H9 (cell line): Measurements from ENCODE around the gene NOS1AP. TPM values are rescaled to one million over a fixed set of nuclear protein-coding genes. Genes with fewer than 3 reads are reported as not detected.

Source experiments
- DNase-seq: peaks from one replicate; pipeline ENCODE4 v3.0.0-alpha.2; 2017
- H2AFZ ChIP-seq: one replicate; pipeline ENCODE4 v1.6.1; 2013; ENCODE audit warnings: mild to moderate bottlenecking, low read length, control low read depth, moderate library complexity
- H2AK5ac ChIP-seq: 2 replicates; pipeline ENCODE4 v1.6.1; 2013; ENCODE audit warnings: low read length, control low read depth, mixed read lengths; ENCODE audit not compliant: insufficient read length
- H2BK120ac ChIP-seq: one replicate; pipeline ENCODE4 v1.6.1; 2013; ENCODE audit warnings: low read depth, mild to moderate bottlenecking, low read length, control low read depth, inconsistent platforms; ENCODE audit not compliant: poor library complexity, severe bottlenecking
- H2BK12ac ChIP-seq: 2 replicates; pipeline ENCODE4 v1.6.1; 2013; ENCODE audit warnings: low read length, control low read depth, mixed read lengths, low read depth; ENCODE audit not compliant: insufficient read length
- H2BK15ac ChIP-seq: 2 replicates; pipeline ENCODE4 v1.6.1; 2013; ENCODE audit warnings: low read depth, low read length, control low read depth
- H2BK20ac ChIP-seq: one replicate; pipeline ENCODE4 v1.6.1; 2013; ENCODE audit warnings: low read depth, mild to moderate bottlenecking, low read length, control low read depth, inconsistent platforms; ENCODE audit not compliant: poor library complexity, severe bottlenecking
- H2BK5ac ChIP-seq: 2 replicates; pipeline ENCODE4 v1.6.1; 2013; ENCODE audit warnings: low read length, control low read depth, mixed read lengths; ENCODE audit not compliant: insufficient read length
- H3K14ac ChIP-seq: 2 replicates; pipeline ENCODE4 v1.6.1; 2013; ENCODE audit warnings: low read length, control low read depth; ENCODE audit not compliant: insufficient read depth
- H3K18ac ChIP-seq: 2 replicates; pipeline ENCODE4 v1.6.1; 2013; ENCODE audit warnings: low read depth, mild to moderate bottlenecking, mixed read lengths, low read length, control low read depth; ENCODE audit not compliant: insufficient read length
- H3K23ac ChIP-seq: 2 replicates; pipeline ENCODE4 v1.6.1; 2013; ENCODE audit warnings: low read length, control low read depth, mixed read lengths, low read depth; ENCODE audit not compliant: insufficient read length
- H3K23me2 ChIP-seq: 2 replicates; pipeline ENCODE4 v1.6.1; 2013; ENCODE audit warnings: low read depth, mild to moderate bottlenecking, mixed read lengths, low read length, control low read depth; ENCODE audit not compliant: insufficient read length, poor library complexity, severe bottlenecking
- H3K27ac ChIP-seq: 2 replicates; pipeline ENCODE4 v1.5.1; 2013; ENCODE audit warnings: low read length, control low read depth, mixed read lengths, low read depth; ENCODE audit not compliant: insufficient read length
- H3K27me3 ChIP-seq: 2 replicates; pipeline ENCODE4 v1.6.1; 2013; ENCODE audit warnings: low read length, control low read depth, inconsistent platforms; ENCODE audit not compliant: insufficient read depth
- H3K4ac ChIP-seq: 2 replicates; pipeline ENCODE4 v1.6.1; 2013; ENCODE audit warnings: low read depth, mild to moderate bottlenecking, control low read depth, inconsistent platforms, low read length, moderate library complexity
- H3K4me1 ChIP-seq: 2 replicates; pipeline ENCODE4 v1.6.1; 2013; ENCODE audit warnings: low read length, control low read depth, inconsistent platforms; ENCODE audit not compliant: insufficient read depth
- H3K4me2 ChIP-seq: 2 replicates; pipeline ENCODE4 v1.6.1; 2013; ENCODE audit warnings: low read length, control low read depth, mixed read lengths; ENCODE audit not compliant: insufficient read length, insufficient read depth
- H3K56ac ChIP-seq: 2 replicates; pipeline ENCODE4 v1.6.1; 2013; ENCODE audit warnings: low read depth, mild to moderate bottlenecking, mixed read lengths, low read length, control low read depth; ENCODE audit not compliant: insufficient read length
- H3K79me1 ChIP-seq: 2 replicates; pipeline ENCODE4 v1.6.1; 2013; ENCODE audit warnings: low read depth, mild to moderate bottlenecking, moderate library complexity, low read length, control low read depth, inconsistent platforms; ENCODE audit not compliant: insufficient read depth, poor library complexity, severe bottlenecking
- H3K79me2 ChIP-seq: 2 replicates; pipeline ENCODE4 v1.6.1; 2013; ENCODE audit warnings: low read length, control low read depth, inconsistent platforms; ENCODE audit not compliant: insufficient read depth
- H3K9ac ChIP-seq: 2 replicates; pipeline ENCODE4 v1.6.1; 2013; ENCODE audit warnings: low read length, control low read depth, mixed read lengths; ENCODE audit not compliant: insufficient read length; ENCODE audit errors: extremely low read depth
- H3K9me3 ChIP-seq: one replicate; pipeline ENCODE4 v1.6.1; 2013; ENCODE audit warnings: low read depth, low read length, inconsistent platforms; ENCODE audit not compliant: control insufficient read depth
- H3T11ph ChIP-seq: one replicate; pipeline ENCODE4 v1.6.1; 2013; ENCODE audit warnings: mild to moderate bottlenecking, low read length, control low read depth, inconsistent platforms
- H4K20me1 ChIP-seq: one replicate; pipeline ENCODE4 v1.6.1; 2013; ENCODE audit not compliant: control insufficient read depth, insufficient read length, insufficient read depth
- H4K5ac ChIP-seq: 2 replicates; pipeline ENCODE4 v1.6.1; 2013; ENCODE audit warnings: low read depth, mild to moderate bottlenecking, mixed read lengths, low read length, control low read depth; ENCODE audit not compliant: insufficient read length
- H4K8ac ChIP-seq: replicated peaks from 2 replicates; pipeline ENCODE4 v1.6.1; 2013; ENCODE audit warnings: low read length, control low read depth, mixed read lengths, low read depth; ENCODE audit not compliant: insufficient read length
- H4K91ac ChIP-seq: 2 replicates; pipeline ENCODE4 v1.6.1; 2013; ENCODE audit warnings: low read depth, mild to moderate bottlenecking, moderate library complexity, mixed read lengths, low read length, control low read depth; ENCODE audit not compliant: insufficient read length
- H3K27ac Mint-ChIP-seq, 3 experiments: 2 replicates in 2 of 3; 3 replicates in 1 of 3; pipeline ENCODE4 v1.8.0; 2020 to 2021; ENCODE audit warnings: mixed read lengths in 3 of 3, mild to moderate bottlenecking in 1 of 3, moderate library complexity in 1 of 3
- H3K27me3 Mint-ChIP-seq: 2 replicates; pipeline ENCODE4 v1.8.0; 2021; ENCODE audit warnings: low read depth, mild to moderate bottlenecking, moderate library complexity, mixed read lengths
- H3K36me3 Mint-ChIP-seq, 3 experiments: 2 replicates in 2 of 3; 3 replicates in 1 of 3; pipeline ENCODE4 v1.8.0; 2020 to 2021; ENCODE audit warnings: low read depth in 3 of 3, mixed read lengths in 3 of 3; ENCODE audit not compliant: insufficient read depth in 1 of 3
- H3K4me1 Mint-ChIP-seq, 2 experiments: 2 replicates each; pipeline ENCODE4 v1.8.0; 2020; ENCODE audit warnings: mixed read lengths in 2 of 2
- H3K4me3 Mint-ChIP-seq, 2 experiments: 2 replicates in 1 of 2; 3 replicates in 1 of 2; pipeline ENCODE4 v1.8.0; 2020 to 2021; ENCODE audit warnings: mild to moderate bottlenecking in 2 of 2, mixed read lengths in 2 of 2, moderate library complexity in 1 of 2
- H3K9me3 Mint-ChIP-seq, 2 experiments: 2 replicates in 1 of 2; 3 replicates in 1 of 2; pipeline ENCODE4 v1.8.0; 2020; ENCODE audit warnings: mild to moderate bottlenecking in 2 of 2, mixed read lengths in 2 of 2, moderate library complexity in 1 of 2
- WGBS: extraction: QIAGEN DNeasy Blood & Tissue Kit; methylation state at CpG from one replicate; pipeline ENCODE4 v1.1.7; 2013; ENCODE audit warnings: missing lambda C conversion rate, low lambda C conversion rate, mixed read lengths; ENCODE audit not compliant: insufficient read length; ENCODE audit errors: extremely low coverage; 5-methylcytosine and 5-hydroxymethylcytosine counted together
- total RNA-seq: library from RNA; stranded (reverse); gene quantifications from 2 replicates; pipeline ENCODE4 v1.2.1, GENCODE V29; 2021
- TF ChIP-seq, protein P1 (sequence below): fragments of 200-600 bp; sonication (generic); conservative IDR thresholded peaks from 3 replicates; pipeline ENCODE4 v1.8.0; 2021; ENCODE audit warnings: antibody characterized with exemption, mild to moderate bottlenecking

Gene NOS1AP
- total RNA-seq, 1 experiment from 2014 or later, result 8.4 TPM

DNA sequence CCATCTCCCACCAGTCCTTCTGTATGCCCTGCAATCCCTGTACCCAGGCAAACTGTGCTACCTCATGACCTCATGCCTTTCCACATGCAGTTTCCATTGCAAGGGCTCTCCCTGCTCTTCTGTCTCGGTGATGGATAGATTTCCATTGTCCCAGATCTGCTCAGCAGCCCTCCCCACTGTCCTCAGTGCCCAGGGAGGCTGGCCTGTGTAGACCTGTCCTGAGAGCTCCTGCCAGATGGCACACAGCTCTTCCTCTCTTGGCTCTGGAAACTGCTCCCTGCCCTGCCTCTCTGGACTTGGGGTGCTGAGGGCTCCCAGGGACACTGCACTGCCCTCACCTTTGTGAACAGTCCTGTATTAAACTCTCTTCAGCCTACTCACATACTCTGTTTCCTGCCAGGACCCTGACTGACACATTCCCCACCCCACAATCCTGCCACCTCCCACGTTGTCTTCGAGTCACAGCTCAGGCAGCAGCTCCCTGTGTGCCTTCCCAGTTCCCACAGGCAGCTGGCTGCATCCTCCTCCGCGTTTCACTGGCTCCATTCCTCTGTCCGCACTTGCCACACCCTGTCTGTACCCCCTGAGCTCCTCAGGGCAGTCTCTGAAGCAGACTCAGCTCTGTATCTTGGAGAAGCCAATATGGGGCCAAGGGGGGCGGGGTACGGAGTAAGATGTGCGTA, 250.1 kb downstream of the NOS1AP start:
- Mint-ChIP-seq H3K4me3 (no peak overlapping the region), H3K27me3 (no peaks in the 10 kb centered on the region), H3K27ac (peak overlapping the region in 1 of 3 experiments; percentile 7; a peak in 2 of 7 replicates), H3K4me1 (no peaks in the 10 kb centered on the region), H3K36me3 (peaks cover 0 to 4% (median 0%) of the 10 kb centered on the region in 3 experiments; a peak in 2 of 7 replicates), H3K9me3 (no peaks in the 10 kb centered on the region)
- H2AFZ ChIP-seq, result no peak overlapping the region
- no peak overlapping the region for H2BK15ac ChIP-seq
- no peak overlapping the region for H3T11ph ChIP-seq
- no peaks in the 10 kb centered on the region for H3K27me3 ChIP-seq
- no peak overlapping the region for H4K91ac ChIP-seq
- no peak overlapping the region for H2AK5ac ChIP-seq
- no peaks in the 10 kb centered on the region for H3K9me3 ChIP-seq
- H2BK12ac ChIP-seq, result no peak overlapping the region
- H3K23ac ChIP-seq, result no peak overlapping the region
- no peak for DNase-seq
- H3K18ac ChIP-seq, result no peak overlapping the region
- no peaks in the 10 kb centered on the region for H3K79me1 ChIP-seq
- H4K5ac ChIP-seq, result no peak overlapping the region
- no peaks in the 10 kb centered on the region for H3K79me2 ChIP-seq
- TF ChIP-seq, protein P1, sequence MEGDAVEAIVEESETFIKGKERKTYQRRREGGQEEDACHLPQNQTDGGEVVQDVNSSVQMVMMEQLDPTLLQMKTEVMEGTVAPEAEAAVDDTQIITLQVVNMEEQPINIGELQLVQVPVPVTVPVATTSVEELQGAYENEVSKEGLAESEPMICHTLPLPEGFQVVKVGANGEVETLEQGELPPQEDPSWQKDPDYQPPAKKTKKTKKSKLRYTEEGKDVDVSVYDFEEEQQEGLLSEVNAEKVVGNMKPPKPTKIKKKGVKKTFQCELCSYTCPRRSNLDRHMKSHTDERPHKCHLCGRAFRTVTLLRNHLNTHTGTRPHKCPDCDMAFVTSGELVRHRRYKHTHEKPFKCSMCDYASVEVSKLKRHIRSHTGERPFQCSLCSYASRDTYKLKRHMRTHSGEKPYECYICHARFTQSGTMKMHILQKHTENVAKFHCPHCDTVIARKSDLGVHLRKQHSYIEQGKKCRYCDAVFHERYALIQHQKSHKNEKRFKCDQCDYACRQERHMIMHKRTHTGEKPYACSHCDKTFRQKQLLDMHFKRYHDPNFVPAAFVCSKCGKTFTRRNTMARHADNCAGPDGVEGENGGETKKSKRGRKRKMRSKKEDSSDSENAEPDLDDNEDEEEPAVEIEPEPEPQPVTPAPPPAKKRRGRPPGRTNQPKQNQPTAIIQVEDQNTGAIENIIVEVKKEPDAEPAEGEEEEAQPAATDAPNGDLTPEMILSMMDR, result no peak
- no CpG with 5 or more reads among the region's 9 CpGs for WGBS
- H2BK5ac ChIP-seq, result no peak overlapping the region
- no peak overlapping the region for H3K56ac ChIP-seq
- no peak overlapping the region; the same call in 1 of the 2 replicates for H3K4ac ChIP-seq
- peak overlapping the region; percentile 37; the same call in 1 of the 2 replicates for H3K14ac ChIP-seq
- no peak overlapping the region for H3K9ac ChIP-seq
- no peak overlapping the region for H2BK120ac ChIP-seq
- no peak overlapping the region for H2BK20ac ChIP-seq
- no peak overlapping the region for H4K8ac ChIP-seq
- H3K4me1 ChIP-seq, result no peaks in the 10 kb centered on the region
- H3K27ac ChIP-seq, result no peak overlapping the region
- no peaks in the 10 kb centered on the region for H3K23me2 ChIP-seq
- no peak overlapping the region for H3K4me2 ChIP-seq
- H4K20me1 ChIP-seq, result no peaks in the 10 kb centered on the region
